Activated naive CD8-positive, alpha-beta T cell treated with anti-CD3 and anti-CD28 coated beads, Interleukin-2, amount 10 ng/mL, durations not matched to agents 7 days and 5 days (primary cell): ENCODE measurements around the gene MS4A2. TPM values are rescaled to one million over a fixed set of nuclear protein-coding genes. Genes with fewer than 3 reads are reported as not detected.
"Not testable (repeated sequence)": the region's sequence is repeated elsewhere in the genome, so short reads cannot be mapped to it uniquely, and the experiment has no call there.

Experiments used
- ATAC-seq: fragments of 150-1000 bp; cut with Tn5 transposase; one replicate; pipeline ENCODE4 v1.10.0; 2021; ENCODE audit warnings: low read depth, moderate library complexity
- POLR2A ChIA-PET: fragments of 350-600 bp; sonication (Branson Sonifier 250); formaldehyde crosslinking; loops from one replicate; lab custom pipeline; 2021; ENCODE audit warnings: antibody characterized with exemption; lab: Charles Lee
- DNase-seq: peaks from one replicate; pipeline ENCODE4 v3.0.0; 2021
- H3K27ac Mint-ChIP-seq: one replicate; pipeline ENCODE4 v1.8.0; 2022; ENCODE audit warnings: mild to moderate bottlenecking, mixed read lengths
- H3K27me3 Mint-ChIP-seq: one replicate; pipeline ENCODE4 v1.8.0; 2022; ENCODE audit warnings: mild to moderate bottlenecking, moderate library complexity, mixed read lengths
- H3K36me3 Mint-ChIP-seq: one replicate; pipeline ENCODE4 v1.8.0; 2021; ENCODE audit warnings: mild to moderate bottlenecking, mixed read lengths
- H3K4me1 Mint-ChIP-seq: one replicate; pipeline ENCODE4 v1.8.0; 2021; ENCODE audit warnings: mixed read lengths
- H3K4me3 Mint-ChIP-seq: one replicate; pipeline ENCODE4 v1.8.0; 2022; ENCODE audit warnings: mild to moderate bottlenecking, moderate library complexity, mixed read lengths
- H3K9me3 Mint-ChIP-seq: one replicate; pipeline ENCODE4 v1.8.0; 2021; ENCODE audit warnings: mixed read lengths
- total RNA-seq, 2 experiments: library from RNA; stranded (reverse); gene quantifications; one replicate each; pipeline ENCODE4 v1.2.3, GENCODE V29; 2021

MS4A2 gene
- total RNA-seq, 2 experiments from 2014 or later = not detected

- DNase-seq (no peak), ATAC-seq (no peak)
- POLR2A ChIA-PET = no interaction called here
- Mint-ChIP-seq H3K36me3 (no peaks in the 10 kb centered on the region), H3K9me3 (no peaks in the 10 kb centered on the region), H3K4me1 (no peaks in the 10 kb centered on the region), H3K4me3 (no peak overlapping the region), H3K27ac (no peak overlapping the region), H3K27me3 (peaks cover 16% of the 10 kb centered on the region)
Measured at GRCh38 chr11:60080535-60080934, 7.9 kb upstream of the MS4A2 start.

DNA sequence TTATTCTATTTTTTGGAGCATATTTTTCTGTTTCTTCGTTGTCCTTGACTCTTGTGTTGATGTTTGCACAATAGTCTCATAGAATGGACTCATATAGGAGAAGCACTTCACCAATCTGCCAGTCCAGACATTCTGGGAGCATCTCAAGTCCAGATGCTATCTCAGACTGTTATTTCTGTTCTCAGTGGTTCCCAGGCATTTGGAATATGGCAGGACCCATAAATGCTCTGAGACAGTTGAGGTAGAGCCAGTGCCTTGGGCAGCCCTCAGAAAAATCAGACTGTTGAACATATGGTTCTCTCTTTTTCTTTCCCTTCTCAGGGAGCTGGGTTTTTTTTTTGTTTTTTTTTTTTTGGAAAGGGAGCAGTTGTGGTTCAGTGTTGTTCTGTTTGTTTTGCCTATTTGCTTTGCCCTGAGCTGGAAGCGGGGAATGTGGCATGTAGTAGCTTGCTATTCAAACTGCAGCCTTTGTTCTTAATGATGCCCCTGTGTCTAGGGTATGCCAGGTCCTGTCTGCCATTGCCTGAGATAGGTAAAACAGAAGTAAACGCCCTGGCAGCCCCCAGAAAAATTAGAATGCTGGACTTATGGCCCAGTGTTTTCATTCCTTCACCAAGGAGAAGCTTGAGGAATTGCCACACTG is 3.7 kb upstream of the MS4A2 start:
- ATAC-seq (no peak), DNase-seq (no peak)
- H3K27ac Mint-ChIP-seq = no peak overlapping the region
- POLR2A ChIA-PET = interaction anchor here (0.7 kb wide), 1 partner anchor 221 kb away, joined by 4 read pairs; no protein-coding TSS in a partner anchor
- H3K4me1 Mint-ChIP-seq = no peaks in the 10 kb centered on the region
- H3K27me3 Mint-ChIP-seq = peaks cover 15% of the 10 kb centered on the region
- H3K9me3 Mint-ChIP-seq = no peaks in the 10 kb centered on the region
- H3K36me3 Mint-ChIP-seq = no peaks in the 10 kb centered on the region
- no peak overlapping the region for H3K4me3 Mint-ChIP-seq

- Mint-ChIP-seq H3K9me3 (no peaks in the 10 kb centered on the region), H3K27ac (no peak overlapping the region), H3K27me3 (peaks cover 9% of the 10 kb centered on the region), H3K4me3 (no peak overlapping the region), H3K4me1 (no peaks in the 10 kb centered on the region), H3K36me3 (no peaks in the 10 kb centered on the region)
- no peak for DNase-seq
- POLR2A ChIA-PET = no interaction called here
- ATAC-seq = no peak
Measured at GRCh38 chr11:60085909-60086308, 2.6 kb upstream of the MS4A2 start.

DNA sequence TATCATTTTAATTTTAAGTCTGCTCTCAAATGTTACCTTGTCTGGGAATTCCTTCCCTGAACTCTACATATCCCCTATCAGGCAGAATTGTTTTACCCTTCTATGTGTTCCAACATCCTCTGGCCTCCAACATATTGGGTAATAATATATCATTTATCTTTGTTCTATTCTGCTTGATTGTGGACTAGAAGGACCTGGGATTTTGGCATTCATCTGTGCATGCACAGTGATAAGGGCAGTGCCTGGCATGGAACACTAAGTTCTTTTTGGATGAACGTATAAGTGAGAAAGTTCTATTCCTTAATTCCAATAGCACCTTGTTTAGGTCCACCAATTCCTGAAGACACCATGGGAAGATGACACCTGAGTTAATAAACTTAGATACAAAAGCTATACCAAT is 1.2 kb upstream of the MS4A2 start:
- POLR2A ChIA-PET = no interaction called here
- DNase-seq (no peak), ATAC-seq (no peak)
- H3K27me3 Mint-ChIP-seq = peaks cover 6% of the 10 kb centered on the region
- H3K27ac Mint-ChIP-seq = no peak overlapping the region
- no peak overlapping the region for H3K4me3 Mint-ChIP-seq
- H3K9me3 Mint-ChIP-seq = no peaks in the 10 kb centered on the region
- no peaks in the 10 kb centered on the region for H3K4me1 Mint-ChIP-seq
- no peaks in the 10 kb centered on the region for H3K36me3 Mint-ChIP-seq

- DNase-seq (no peak), ATAC-seq (no peak)
- POLR2A ChIA-PET = no interaction called here
- H3K4me1 Mint-ChIP-seq = no peaks in the 10 kb centered on the region
- H3K27me3 Mint-ChIP-seq = peaks cover 13% of the 10 kb centered on the region
- H3K36me3 Mint-ChIP-seq = no peaks in the 10 kb centered on the region
- H3K27ac Mint-ChIP-seq = no peak overlapping the region
- no peak overlapping the region for H3K4me3 Mint-ChIP-seq
- H3K9me3 Mint-ChIP-seq = no peaks in the 10 kb centered on the region
Measured at GRCh38 chr11:60095477-60096120, 7.1 kb downstream of the MS4A2 start.

DNA sequence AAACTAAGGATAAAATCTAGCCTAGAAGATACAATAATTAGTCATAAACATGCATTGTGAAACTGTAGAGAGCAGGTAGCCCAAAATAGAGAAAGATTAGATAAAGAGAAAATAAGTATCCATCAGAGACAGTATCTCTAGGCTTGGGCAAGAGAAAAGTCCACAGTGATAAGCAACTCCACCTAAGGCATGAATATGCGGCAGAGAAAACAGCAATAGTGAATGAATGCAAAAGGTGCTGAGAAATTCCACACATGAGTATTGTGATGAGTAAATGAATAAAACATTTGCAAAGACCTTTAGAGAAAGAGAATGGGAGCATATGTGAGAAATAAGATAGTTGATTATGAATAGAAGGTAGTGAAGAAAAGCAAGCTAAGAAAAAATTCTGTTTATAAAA is 8.7 kb downstream of the MS4A2 start:
- peaks cover 13% of the 10 kb centered on the region for H3K27me3 Mint-ChIP-seq
- H3K9me3 Mint-ChIP-seq = no peaks in the 10 kb centered on the region
- ATAC-seq = no peak
- H3K4me1 Mint-ChIP-seq = no peaks in the 10 kb centered on the region
- POLR2A ChIA-PET = no interaction called here
- DNase-seq = no peak
- no peaks in the 10 kb centered on the region for H3K36me3 Mint-ChIP-seq
- H3K4me3 Mint-ChIP-seq = no peak overlapping the region
- H3K27ac Mint-ChIP-seq = no peak overlapping the region

- H3K4me3 Mint-ChIP-seq = no peak overlapping the region
- peaks cover 13% of the 10 kb centered on the region for H3K27me3 Mint-ChIP-seq
- H3K27ac Mint-ChIP-seq = no peak overlapping the region
- H3K9me3 Mint-ChIP-seq = no peaks in the 10 kb centered on the region
- POLR2A ChIA-PET = no interaction called here
- H3K36me3 Mint-ChIP-seq = no peaks in the 10 kb centered on the region
- no peak for ATAC-seq
- DNase-seq = no peak
- H3K4me1 Mint-ChIP-seq = no peaks in the 10 kb centered on the region
Measured at GRCh38 chr11:60098508-60098907, 10.0 kb downstream of the MS4A2 start.

DNA sequence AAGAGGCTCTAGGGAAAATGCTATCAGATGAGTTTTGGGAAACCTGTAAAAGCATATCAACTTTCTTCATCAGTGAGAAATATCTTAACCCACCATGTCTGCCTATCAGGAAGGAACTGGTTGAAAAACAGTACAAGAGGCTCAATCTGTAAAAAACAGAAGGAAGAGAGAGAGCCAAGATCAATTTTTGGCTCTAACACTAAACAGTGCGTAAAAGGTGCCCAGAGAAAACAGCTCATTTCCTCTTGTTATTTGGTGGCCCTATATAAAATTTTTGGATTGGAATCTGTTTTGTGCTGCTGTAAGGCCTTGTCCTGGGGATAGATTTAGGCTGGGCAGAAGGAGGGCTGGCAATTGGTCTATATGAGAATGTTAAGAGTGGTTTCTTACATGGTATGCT is 12.1 kb downstream of the MS4A2 start:
- no peak for DNase-seq
- Mint-ChIP-seq H3K4me1 (no peaks in the 10 kb centered on the region), H3K4me3 (no peak overlapping the region), H3K36me3 (no peaks in the 10 kb centered on the region), H3K27me3 (peaks cover 4% of the 10 kb centered on the region), H3K27ac (no peak overlapping the region), H3K9me3 (no peaks in the 10 kb centered on the region)
- ATAC-seq = no peak
- POLR2A ChIA-PET = no interaction called here

DNA sequence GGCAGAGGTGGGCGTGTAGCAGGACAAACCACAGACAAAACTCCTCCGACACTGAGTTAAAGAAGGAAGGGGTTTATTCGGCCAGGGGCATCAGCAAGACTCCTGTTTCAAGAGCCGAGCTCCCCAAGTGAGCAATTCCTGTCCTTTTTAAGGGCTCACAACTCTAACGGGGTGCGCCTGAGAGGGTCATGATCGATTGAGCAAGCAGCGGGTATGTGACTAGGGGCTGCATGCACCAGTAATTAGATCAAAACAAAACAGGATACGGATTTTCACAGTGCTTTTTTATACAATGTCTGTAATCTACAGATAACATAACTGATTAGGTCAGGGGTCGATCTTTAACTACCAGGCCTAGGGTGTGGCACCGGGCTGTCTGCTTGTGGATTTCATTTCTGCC is 12.9 kb downstream of the MS4A2 start:
- DNase-seq, H3K4me1 Mint-ChIP-seq, ATAC-seq, H3K27ac Mint-ChIP-seq, H3K9me3 Mint-ChIP-seq, H3K36me3 Mint-ChIP-seq, POLR2A ChIA-PET, H3K4me3 Mint-ChIP-seq, H3K27me3 Mint-ChIP-seq: not testable (repeated sequence)

- not testable (repeated sequence) for H3K36me3 Mint-ChIP-seq, DNase-seq
Measured at GRCh38 chr11:60104471-60105115, 16.1 kb downstream of the MS4A2 start.

DNA sequence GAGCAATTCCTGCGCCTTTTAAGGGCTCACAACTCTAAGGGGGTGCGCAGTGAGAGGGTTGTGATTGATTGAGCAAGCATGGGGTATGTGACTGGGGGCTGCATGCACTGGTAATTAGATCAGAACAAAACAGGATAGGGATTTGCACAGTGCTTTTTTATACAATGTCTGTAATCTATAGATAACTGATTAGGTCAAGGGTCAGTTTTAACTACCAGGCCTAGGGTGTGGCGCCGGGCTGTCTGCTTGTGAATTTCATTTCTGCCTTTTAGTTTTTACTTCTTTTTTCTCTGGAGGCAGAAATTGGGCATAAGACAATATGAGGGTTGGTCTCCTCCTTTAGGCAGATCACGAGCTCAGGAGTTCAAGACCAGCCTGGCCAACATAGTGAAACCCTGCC is 20.2 kb downstream of the MS4A2 start:
- H3K4me3 Mint-ChIP-seq, H3K27me3 Mint-ChIP-seq, H3K36me3 Mint-ChIP-seq, H3K4me1 Mint-ChIP-seq, ATAC-seq, POLR2A ChIA-PET, H3K9me3 Mint-ChIP-seq, DNase-seq, H3K27ac Mint-ChIP-seq: not testable (repeated sequence)

More at GRCh38 chr11:60104471-60105115, 16.1 kb downstream of the MS4A2 start:
- H3K4me1 Mint-ChIP-seq, POLR2A ChIA-PET, H3K27me3 Mint-ChIP-seq, H3K4me3 Mint-ChIP-seq, ATAC-seq, H3K9me3 Mint-ChIP-seq, H3K27ac Mint-ChIP-seq: not testable (repeated sequence)

- POLR2A ChIA-PET = no interaction called here
- H3K36me3 Mint-ChIP-seq = no peaks in the 10 kb centered on the region
- no peak overlapping the region for H3K4me3 Mint-ChIP-seq
- no peaks in the 10 kb centered on the region for H3K9me3 Mint-ChIP-seq
- no peaks in the 10 kb centered on the region for H3K4me1 Mint-ChIP-seq
- no peak overlapping the region for H3K27ac Mint-ChIP-seq
- ATAC-seq (no peak), DNase-seq (no peak)
- H3K27me3 Mint-ChIP-seq = peaks cover 7% of the 10 kb centered on the region
Measured at GRCh38 chr11:60111793-60112192, 23.3 kb downstream of the MS4A2 start.

GRCh38 chr11:60116996-60117790 is 28.7 kb downstream of the MS4A2 start:
- no peaks in the 10 kb centered on the region for H3K36me3 Mint-ChIP-seq
- no peak overlapping the region for H3K27ac Mint-ChIP-seq
- no peak overlapping the region for H3K4me3 Mint-ChIP-seq
- no peaks in the 10 kb centered on the region for H3K9me3 Mint-ChIP-seq
- POLR2A ChIA-PET = no interaction called here
- DNase-seq (no peak), ATAC-seq (no peak)
- no peaks in the 10 kb centered on the region for H3K4me1 Mint-ChIP-seq
- H3K27me3 Mint-ChIP-seq = peaks cover 7% of the 10 kb centered on the region
